ENCODE measurements around the gene CPLX3.

DNA sequence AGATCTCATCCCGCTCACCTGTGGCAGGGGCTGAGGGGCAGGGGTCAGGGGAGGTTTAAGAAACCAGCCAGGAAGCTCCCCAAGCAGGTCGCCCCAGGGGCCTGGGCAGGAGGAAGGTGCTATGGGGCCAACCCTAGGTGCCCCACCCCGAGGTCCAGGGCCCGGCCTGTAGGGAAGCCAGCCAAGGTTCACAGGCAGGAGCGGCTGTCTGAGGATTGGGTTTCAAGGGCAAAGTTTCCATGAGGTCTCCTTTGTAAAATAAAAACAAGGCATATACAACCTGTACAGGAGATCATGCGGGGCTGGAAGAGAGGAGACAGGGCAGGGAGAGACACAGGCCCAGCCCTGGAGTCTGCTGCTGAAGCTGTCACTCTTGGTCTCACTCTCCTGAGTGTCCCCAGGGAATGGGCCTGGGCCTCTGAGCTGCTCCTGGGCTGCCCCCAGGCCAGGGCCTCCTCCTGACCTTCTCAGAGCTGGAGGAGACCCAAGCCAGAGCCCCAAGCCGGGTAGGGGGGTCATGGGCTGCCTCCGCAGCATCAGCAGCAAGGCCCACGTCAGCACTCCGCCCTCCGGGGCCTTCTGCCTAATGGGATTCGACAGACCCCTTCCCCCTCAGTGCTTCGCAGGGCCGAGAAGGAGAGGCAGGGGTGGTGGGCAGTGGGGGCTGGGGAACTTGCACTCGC lies 5.5 kb downstream of the CPLX3 start:
- TF ChIP-seq, protein P1, sequence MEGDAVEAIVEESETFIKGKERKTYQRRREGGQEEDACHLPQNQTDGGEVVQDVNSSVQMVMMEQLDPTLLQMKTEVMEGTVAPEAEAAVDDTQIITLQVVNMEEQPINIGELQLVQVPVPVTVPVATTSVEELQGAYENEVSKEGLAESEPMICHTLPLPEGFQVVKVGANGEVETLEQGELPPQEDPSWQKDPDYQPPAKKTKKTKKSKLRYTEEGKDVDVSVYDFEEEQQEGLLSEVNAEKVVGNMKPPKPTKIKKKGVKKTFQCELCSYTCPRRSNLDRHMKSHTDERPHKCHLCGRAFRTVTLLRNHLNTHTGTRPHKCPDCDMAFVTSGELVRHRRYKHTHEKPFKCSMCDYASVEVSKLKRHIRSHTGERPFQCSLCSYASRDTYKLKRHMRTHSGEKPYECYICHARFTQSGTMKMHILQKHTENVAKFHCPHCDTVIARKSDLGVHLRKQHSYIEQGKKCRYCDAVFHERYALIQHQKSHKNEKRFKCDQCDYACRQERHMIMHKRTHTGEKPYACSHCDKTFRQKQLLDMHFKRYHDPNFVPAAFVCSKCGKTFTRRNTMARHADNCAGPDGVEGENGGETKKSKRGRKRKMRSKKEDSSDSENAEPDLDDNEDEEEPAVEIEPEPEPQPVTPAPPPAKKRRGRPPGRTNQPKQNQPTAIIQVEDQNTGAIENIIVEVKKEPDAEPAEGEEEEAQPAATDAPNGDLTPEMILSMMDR (IDR thresholded peaks at IDR 0.05) = no peak
- TF ChIP-seq POLR2AphosphoS5 (IDR thresholded peaks at IDR 0.05) = no peak
- TF ChIP-seq POLR2A (IDR thresholded peaks at IDR 0.05) = no peak
- no peak for TF ChIP-seq EP300 (IDR thresholded peaks at IDR 0.05)
